ENCODE measurements around the gene APOBEC3C.
A peak's percentile ranks its signal among the peaks of the same experiment; 100 is the strongest.
"Not testable (repeated sequence)": the region's sequence is repeated elsewhere in the genome, so short reads cannot be mapped to it uniquely, and the experiment has no call there.

The APOBEC3C gene

DNA sequence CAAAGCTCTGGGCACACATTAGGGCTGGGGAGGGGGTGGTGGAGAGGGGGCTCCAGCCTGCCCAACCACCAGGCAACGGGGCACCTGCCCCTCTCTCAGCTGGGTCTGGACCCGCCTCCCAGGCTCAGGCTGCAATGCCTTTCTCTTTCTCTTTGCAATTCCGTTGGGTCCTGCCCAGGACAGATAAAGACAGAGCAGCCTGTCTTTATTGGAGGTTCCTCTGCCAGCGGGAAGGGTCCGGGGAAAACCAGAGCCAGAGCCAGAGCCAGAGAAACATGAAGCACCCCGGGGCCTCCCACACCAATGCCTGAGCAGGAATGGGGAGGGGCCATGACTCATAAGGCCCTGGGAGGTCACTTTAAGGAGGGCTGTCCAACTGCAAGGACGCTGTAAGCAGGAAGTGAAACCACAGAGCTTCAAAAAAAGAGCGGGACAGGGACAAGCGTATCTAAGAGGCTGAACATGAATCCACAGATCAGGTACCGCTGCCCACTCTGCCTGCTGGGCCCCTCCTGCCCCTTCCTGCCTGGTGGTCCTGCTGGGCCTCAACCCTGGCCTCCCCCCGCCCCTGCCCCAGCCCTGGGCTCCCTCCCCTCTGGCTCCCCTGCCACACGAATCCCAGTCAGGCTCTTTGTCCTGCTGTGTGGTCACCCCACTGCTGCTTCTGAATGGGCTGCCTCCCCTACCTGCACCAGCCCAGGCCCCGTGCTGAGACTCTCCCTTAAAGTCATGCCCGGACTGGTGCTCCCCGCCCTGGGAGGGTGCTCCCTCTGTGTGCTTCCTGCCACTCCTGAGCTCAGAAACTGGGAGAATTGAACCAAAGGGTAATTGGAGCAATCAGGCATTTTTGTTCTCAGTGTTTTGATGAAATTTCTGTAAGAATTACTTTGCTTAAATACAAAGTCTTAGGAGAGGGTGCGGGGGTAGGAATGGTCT, 31.8 kb upstream of the APOBEC3C start, which contains the start of gene APOBEC3B:
TSS of gene APOBEC3B (plus strand) at position 356 of the 936 bp plus-strand sequence. CDS start at position 463, 107 bp downstream.
- TF ChIP-seq, protein P1, sequence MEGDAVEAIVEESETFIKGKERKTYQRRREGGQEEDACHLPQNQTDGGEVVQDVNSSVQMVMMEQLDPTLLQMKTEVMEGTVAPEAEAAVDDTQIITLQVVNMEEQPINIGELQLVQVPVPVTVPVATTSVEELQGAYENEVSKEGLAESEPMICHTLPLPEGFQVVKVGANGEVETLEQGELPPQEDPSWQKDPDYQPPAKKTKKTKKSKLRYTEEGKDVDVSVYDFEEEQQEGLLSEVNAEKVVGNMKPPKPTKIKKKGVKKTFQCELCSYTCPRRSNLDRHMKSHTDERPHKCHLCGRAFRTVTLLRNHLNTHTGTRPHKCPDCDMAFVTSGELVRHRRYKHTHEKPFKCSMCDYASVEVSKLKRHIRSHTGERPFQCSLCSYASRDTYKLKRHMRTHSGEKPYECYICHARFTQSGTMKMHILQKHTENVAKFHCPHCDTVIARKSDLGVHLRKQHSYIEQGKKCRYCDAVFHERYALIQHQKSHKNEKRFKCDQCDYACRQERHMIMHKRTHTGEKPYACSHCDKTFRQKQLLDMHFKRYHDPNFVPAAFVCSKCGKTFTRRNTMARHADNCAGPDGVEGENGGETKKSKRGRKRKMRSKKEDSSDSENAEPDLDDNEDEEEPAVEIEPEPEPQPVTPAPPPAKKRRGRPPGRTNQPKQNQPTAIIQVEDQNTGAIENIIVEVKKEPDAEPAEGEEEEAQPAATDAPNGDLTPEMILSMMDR (IDR thresholded peaks at IDR 0.05; ENCODE audit: control insufficient read depth, insufficient read depth, low read depth, low read length, missing control alignments) = no peak
- H3K4me3 ChIP-seq (ENCODE audit: control insufficient read depth, low read depth, low read length) = peak within 1 kb of the TSS; percentile 58
- peak; percentile 70 for DNase-seq (ENCODE audit: low read depth)

DNA sequence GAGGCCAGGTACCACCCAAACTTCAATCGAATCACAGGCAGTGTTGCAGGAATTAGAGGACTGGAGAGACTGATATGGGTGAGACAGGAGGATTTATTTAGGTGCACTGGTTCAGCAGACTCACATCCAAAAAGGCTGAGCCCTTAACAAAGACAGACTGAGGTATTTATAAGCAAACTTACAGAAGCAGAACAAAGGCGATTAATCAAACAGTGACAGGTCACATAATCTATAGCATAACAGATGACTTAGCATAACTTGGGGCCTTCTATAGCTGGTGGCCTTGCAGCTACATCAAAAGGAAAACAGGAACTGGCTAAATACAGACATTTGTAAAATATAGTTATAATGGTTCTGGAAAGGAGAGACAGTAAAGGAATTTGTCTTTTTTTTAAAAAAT, 29.8 kb upstream of the APOBEC3C start:
- DNase-seq (ENCODE audit: low read depth) = no peak
- TF ChIP-seq, protein P1 (IDR thresholded peaks at IDR 0.05; ENCODE audit: control insufficient read depth, insufficient read depth, low read depth, low read length, missing control alignments) = no peak
- no peak overlapping the region for H3K4me3 ChIP-seq (ENCODE audit: control insufficient read depth, low read depth, low read length)

DNA sequence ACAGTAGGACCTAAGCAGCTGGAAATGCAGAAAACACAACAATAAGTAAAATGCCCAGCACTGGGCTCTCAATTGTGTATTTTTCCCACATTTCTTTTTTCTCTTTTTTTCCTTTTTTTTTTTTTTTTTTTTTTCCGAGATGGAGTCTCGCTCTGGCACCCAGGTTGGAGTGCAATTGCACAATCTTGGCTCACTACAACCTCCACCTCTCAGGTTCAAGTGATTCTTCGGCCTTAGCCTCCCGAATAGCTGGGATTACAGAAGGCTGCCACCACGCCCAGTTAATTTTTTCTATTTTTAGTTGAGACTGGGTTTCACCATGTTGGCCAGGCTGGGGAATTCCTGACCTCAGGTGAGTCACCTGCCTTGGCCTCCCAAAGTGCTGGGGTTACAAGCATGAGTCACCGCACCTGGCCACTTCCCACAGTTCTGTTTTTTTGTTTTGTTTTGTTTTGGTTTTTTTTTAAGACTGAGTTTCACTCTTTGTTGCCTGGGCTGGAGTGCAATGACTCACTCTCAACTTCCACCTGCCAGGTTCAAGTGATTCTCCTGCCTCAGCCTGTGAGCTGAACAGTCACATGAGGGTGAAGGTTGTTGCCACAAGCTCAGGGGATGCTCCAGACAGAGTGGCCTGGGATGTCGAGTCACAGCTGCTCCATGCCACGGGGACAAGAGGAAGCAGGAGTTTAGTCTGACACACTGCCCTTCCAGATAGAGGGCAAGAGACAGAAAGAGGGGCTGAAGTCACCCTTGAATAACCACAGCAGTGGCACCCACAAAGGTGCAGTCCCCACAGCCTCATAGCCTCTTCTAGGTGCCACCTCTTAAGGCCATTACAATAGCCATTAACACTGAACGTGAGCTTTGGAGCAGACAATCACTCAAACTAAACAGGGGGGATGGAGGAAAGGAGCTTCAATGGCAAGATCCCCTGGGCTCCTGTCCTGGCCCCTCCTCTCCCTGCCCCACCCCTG, 29.0 kb upstream of the APOBEC3C start:
- not testable (repeated sequence) for DNase-seq (ENCODE audit: low read depth); H3K4me3 ChIP-seq (ENCODE audit: control insufficient read depth, low read depth, low read length)

DNA sequence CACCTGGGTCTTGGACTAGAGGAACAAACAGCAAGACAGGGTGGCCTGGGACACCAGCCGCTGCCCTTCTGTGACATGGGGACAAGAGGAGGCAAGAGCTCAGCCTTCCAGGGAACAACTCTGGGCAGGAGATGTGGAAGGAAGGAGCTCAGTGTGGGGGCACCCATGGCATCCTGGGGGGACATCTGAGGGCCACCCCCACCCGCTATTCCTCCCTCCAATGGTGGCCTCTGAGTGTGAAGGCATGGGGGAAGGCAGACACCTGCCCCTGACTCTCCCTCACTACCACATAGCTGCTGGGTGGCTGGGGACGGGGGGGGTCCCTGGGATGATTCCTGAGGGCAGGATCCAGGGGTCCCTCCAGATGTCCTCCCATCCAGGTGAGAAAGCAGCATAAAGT, 27.4 kb upstream of the APOBEC3C start:
- TF ChIP-seq, protein P1 (IDR thresholded peaks at IDR 0.05; ENCODE audit: control insufficient read depth, insufficient read depth, low read depth, low read length, missing control alignments) = no peak
- no peak overlapping the region for H3K4me3 ChIP-seq (ENCODE audit: control insufficient read depth, low read depth, low read length)
- no peak for DNase-seq (ENCODE audit: low read depth)

DNA sequence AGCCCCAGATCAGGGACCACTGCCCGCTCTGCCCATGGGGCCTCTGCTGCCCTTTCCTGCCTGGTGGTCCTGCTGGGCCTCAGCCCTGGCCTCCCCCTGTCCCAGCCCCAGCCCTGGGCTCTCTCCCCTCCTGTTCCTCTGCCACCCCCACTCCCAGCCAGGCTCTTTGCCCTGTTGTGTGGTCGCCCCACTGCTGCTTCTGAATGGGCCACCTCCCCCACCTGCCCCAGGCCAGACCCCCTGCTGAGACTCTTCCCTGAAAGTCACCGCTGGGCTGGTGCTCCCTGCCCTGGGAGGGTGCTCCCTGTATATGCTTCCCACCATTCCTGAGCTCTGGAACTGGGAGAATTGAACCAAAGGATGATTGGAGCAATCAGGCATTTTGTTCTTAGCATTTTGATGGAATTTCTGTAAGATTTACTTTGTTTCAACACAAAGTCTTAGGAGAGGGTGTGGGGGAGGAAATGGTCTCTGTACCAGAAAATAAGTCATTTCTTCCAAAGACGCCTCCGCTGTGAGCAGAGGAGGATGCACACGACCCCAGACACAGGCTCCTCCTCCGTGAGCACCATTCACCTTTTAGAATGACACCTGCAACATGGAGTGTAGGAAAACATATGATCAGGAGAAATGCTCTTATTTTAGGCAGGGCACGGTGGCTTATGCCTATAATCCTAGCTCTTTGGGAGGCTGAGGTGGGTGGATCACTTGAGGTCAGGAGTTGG, 26.7 kb upstream of the APOBEC3C start:
- no peak overlapping the region for H3K4me3 ChIP-seq (ENCODE audit: control insufficient read depth, low read depth, low read length)
- DNase-seq (ENCODE audit: low read depth) = no peak
- TF ChIP-seq, protein P1 (IDR thresholded peaks at IDR 0.05; ENCODE audit: control insufficient read depth, insufficient read depth, low read depth, low read length, missing control alignments) = no peak

DNA sequence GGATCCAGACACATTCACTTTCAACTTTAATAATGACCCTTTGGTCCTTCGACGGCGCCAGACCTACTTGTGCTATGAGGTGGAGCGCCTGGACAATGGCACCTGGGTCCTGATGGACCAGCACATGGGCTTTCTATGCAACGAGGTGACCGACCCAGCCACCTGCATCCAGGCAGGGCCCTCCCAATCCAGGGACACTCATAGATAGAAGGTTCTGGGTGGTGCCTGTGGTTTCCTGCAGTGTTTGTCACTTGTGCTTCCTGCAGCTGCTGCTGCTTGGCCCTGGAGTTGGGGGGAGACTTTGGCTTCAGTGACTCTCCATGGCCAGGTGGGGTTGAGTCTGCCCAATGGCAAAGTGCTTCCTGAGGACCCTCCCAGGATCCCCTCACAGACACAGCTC, 24.6 kb upstream of the APOBEC3C start:
- TF ChIP-seq, protein P1 (IDR thresholded peaks at IDR 0.05; ENCODE audit: control insufficient read depth, insufficient read depth, low read depth, low read length, missing control alignments) = no peak
- no peak for DNase-seq (ENCODE audit: low read depth)
- no peak overlapping the region for H3K4me3 ChIP-seq (ENCODE audit: control insufficient read depth, low read depth, low read length)

DNA sequence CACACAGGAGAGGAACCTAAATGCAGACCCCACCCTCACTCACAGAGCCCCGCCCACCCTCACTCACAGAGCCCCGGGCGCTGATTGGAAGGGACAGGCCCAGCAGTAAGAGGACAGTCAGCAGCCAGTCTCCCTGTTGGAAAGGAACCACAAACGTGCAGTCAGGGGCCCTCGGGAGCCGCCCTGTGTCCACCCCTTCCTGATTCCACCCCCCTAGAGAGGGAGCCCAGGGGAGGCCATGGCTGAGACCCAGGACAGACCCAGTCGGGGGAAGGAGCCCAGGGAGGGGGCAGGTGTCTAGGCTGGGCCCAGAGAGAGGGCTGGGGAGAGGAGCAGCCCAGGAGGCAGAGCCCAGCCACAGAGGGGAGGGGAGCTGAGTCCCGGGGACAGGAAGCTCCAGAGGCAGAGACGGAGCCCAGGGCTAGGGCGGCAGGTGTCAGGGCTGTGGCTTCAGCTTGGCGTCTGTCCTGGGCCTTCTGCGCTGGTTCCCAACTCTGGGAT, 21.1 kb upstream of the APOBEC3C start:
- DNase-seq (ENCODE audit: low read depth); H3K4me3 ChIP-seq (ENCODE audit: control insufficient read depth, low read depth, low read length): not testable (repeated sequence)
